BE2C (cell line): ENCODE results near the gene EBF4.

Experiments used
- DNase-seq: peaks from one replicate; pipeline ENCODE4 v3.0.0-alpha.2; 2020
- H3K27me3 ChIP-seq: fragments of 250-450 bp; sonication (Bioruptor Pico); 2 replicates; pipeline ENCODE4 v1.5.1; 2020; ENCODE audit warnings: mild to moderate bottlenecking
- H3K36me3 ChIP-seq: fragments of 250-450 bp; sonication (Bioruptor Pico); 2 replicates; pipeline ENCODE4 v1.5.1; 2020; ENCODE audit warnings: mild to moderate bottlenecking
- H3K4me1 ChIP-seq: fragments of 250-450 bp; sonication (Bioruptor Pico); 2 replicates; pipeline ENCODE4 v1.5.1; 2020
- H3K4me3 ChIP-seq: 2 replicates; pipeline ENCODE4 v1.5.1; 2011; ENCODE audit warnings: low read depth, low read length
- H3K9me3 ChIP-seq: fragments of 250-450 bp; sonication (Bioruptor Pico); 2 replicates; pipeline ENCODE4 v1.5.1; 2020
- CTCF ChIP-seq: IDR thresholded peaks from 2 replicates; pipeline ENCODE4 v1.5.1; 2012; ENCODE audit warnings: mild to moderate bottlenecking, low read depth, low read length

Gene EBF4

GRCh38 chr20:2696646-2697045 is 4.1 kb downstream of the EBF4 start:
- TF ChIP-seq CTCF = no peak
- no peak for DNase-seq
- H3K9me3 ChIP-seq = no peaks in the 10 kb centered on the region
- H3K4me3 ChIP-seq = no peak overlapping the region
- no peaks in the 10 kb centered on the region for H3K36me3 ChIP-seq
- peaks cover 19% of the 10 kb centered on the region for H3K27me3 ChIP-seq
- H3K4me1 ChIP-seq = no peaks in the 10 kb centered on the region

GRCh38 chr20:2697768-2698167 is 5.2 kb downstream of the EBF4 start:
- Histone ChIP-seq H3K27me3 (peaks cover 14% of the 10 kb centered on the region), H3K4me1 (no peaks in the 10 kb centered on the region), H3K9me3 (no peaks in the 10 kb centered on the region), H3K4me3 (no peak overlapping the region), H3K36me3 (no peaks in the 10 kb centered on the region)
- no peak for DNase-seq
- no peak for TF ChIP-seq CTCF

GRCh38 chr20:2698186-2698817 is 5.7 kb downstream of the EBF4 start:
- no peak overlapping the region for H3K4me3 ChIP-seq
- H3K27me3 ChIP-seq = peaks cover 13% of the 10 kb centered on the region
- H3K9me3 ChIP-seq = no peaks in the 10 kb centered on the region
- H3K36me3 ChIP-seq = no peaks in the 10 kb centered on the region
- no peaks in the 10 kb centered on the region for H3K4me1 ChIP-seq
- no peak for TF ChIP-seq CTCF
- DNase-seq = no peak

- H3K4me3 ChIP-seq = no peak overlapping the region
- no peaks in the 10 kb centered on the region for H3K36me3 ChIP-seq
- DNase-seq = no peak
- H3K9me3 ChIP-seq = no peaks in the 10 kb centered on the region
- peaks cover 6% of the 10 kb centered on the region for H3K27me3 ChIP-seq
- H3K4me1 ChIP-seq = no peaks in the 10 kb centered on the region
- TF ChIP-seq CTCF = no peak
Observed at GRCh38 chr20:2698912-2699311, 6.3 kb downstream of the EBF4 start.

GRCh38 chr20:2699775-2700413 is 7.3 kb downstream of the EBF4 start:
- H3K4me1 ChIP-seq = no peaks in the 10 kb centered on the region
- H3K36me3 ChIP-seq = no peaks in the 10 kb centered on the region
- TF ChIP-seq CTCF = no peak
- no peaks in the 10 kb centered on the region for H3K27me3 ChIP-seq
- no peaks in the 10 kb centered on the region for H3K9me3 ChIP-seq
- H3K4me3 ChIP-seq = no peak overlapping the region
- no peak for DNase-seq

- TF ChIP-seq CTCF = no peak
- H3K4me1 ChIP-seq = no peaks in the 10 kb centered on the region
- no peak for DNase-seq
- no peaks in the 10 kb centered on the region for H3K9me3 ChIP-seq
- no peaks in the 10 kb centered on the region for H3K27me3 ChIP-seq
- no peak overlapping the region for H3K4me3 ChIP-seq
- H3K36me3 ChIP-seq = no peaks in the 10 kb centered on the region
Observed at GRCh38 chr20:2700913-2701620, 8.5 kb downstream of the EBF4 start.
